KOPT-K1 (cell line): Measurements from ENCODE around the gene SLC10A2.

Experiments used
- H3K27ac ChIP-seq: fragments of 200-600 bp; sonication (generic); 2 replicates; pipeline ENCODE4 v1.5.1; 2016; ENCODE audit warnings: antibody characterized with exemption, mild to moderate bottlenecking, low read depth, low read length; ENCODE audit not compliant: poor library complexity, severe bottlenecking
- H3K36me3 ChIP-seq: fragments of 200-600 bp; sonication (generic); 2 replicates; pipeline ENCODE4 v1.5.1; 2017; ENCODE audit warnings: antibody characterized with exemption, mild to moderate bottlenecking, low read length, moderate library complexity; ENCODE audit not compliant: insufficient read depth
- H3K9me3 ChIP-seq: fragments of 200-600 bp; sonication (generic); 2 replicates; pipeline ENCODE4 v1.5.1; 2017; ENCODE audit warnings: antibody characterized with exemption, low read length, mild to moderate bottlenecking; ENCODE audit not compliant: insufficient read depth, poor library complexity, severe bottlenecking

SLC10A2 gene

GRCh38 chr13:103022336-103022735 lies 43.9 kb downstream of the SLC10A2 start:
- H3K9me3 ChIP-seq = no peaks in the 10 kb centered on the region
- H3K36me3 ChIP-seq = no peaks in the 10 kb centered on the region
- no peak overlapping the region for H3K27ac ChIP-seq

- Histone ChIP-seq H3K36me3 (no peaks in the 10 kb centered on the region), H3K9me3 (no peaks in the 10 kb centered on the region), H3K27ac (no peak overlapping the region)
These were observed 47.7 kb downstream of the SLC10A2 start for GRCh38 chr13:103018556-103018955.

- Histone ChIP-seq H3K9me3 (no peaks in the 10 kb centered on the region), H3K27ac (no peak overlapping the region), H3K36me3 (no peaks in the 10 kb centered on the region)
These were observed 53.6 kb downstream of the SLC10A2 start for GRCh38 chr13:103012646-103013045.

- no peak overlapping the region for H3K27ac ChIP-seq
- H3K36me3 ChIP-seq = no peaks in the 10 kb centered on the region
- no peaks in the 10 kb centered on the region for H3K9me3 ChIP-seq
These were observed 57.0 kb downstream of the SLC10A2 start for GRCh38 chr13:103009051-103009840.

GRCh38 chr13:103007427-103007762 lies 58.8 kb downstream of the SLC10A2 start:
- Histone ChIP-seq H3K9me3 (no peaks in the 10 kb centered on the region), H3K27ac (no peak overlapping the region), H3K36me3 (no peaks in the 10 kb centered on the region)

- no peaks in the 10 kb centered on the region for H3K9me3 ChIP-seq
- no peak overlapping the region for H3K27ac ChIP-seq
- no peaks in the 10 kb centered on the region for H3K36me3 ChIP-seq
These were observed 59.4 kb downstream of the SLC10A2 start for GRCh38 chr13:103006641-103007426.

GRCh38 chr13:103004661-103005345 lies 61.4 kb downstream of the SLC10A2 start:
- Histone ChIP-seq H3K36me3 (no peaks in the 10 kb centered on the region), H3K27ac (no peak overlapping the region), H3K9me3 (no peaks in the 10 kb centered on the region)

GRCh38 chr13:103003631-103004030 lies 62.6 kb downstream of the SLC10A2 start:
- Histone ChIP-seq H3K9me3 (no peaks in the 10 kb centered on the region), H3K36me3 (no peaks in the 10 kb centered on the region), H3K27ac (no peak overlapping the region)

GRCh38 chr13:103002279-103002678 lies 63.9 kb downstream of the SLC10A2 start:
- Histone ChIP-seq H3K36me3 (no peaks in the 10 kb centered on the region), H3K27ac (no peak overlapping the region)

GRCh38 chr13:103000157-103000556 lies 66.1 kb downstream of the SLC10A2 start:
- Histone ChIP-seq H3K36me3 (no peaks in the 10 kb centered on the region), H3K27ac (no peak overlapping the region), H3K9me3 (peaks cover 5% of the 10 kb centered on the region)

More at GRCh38 chr13:103002279-103002678, 63.9 kb downstream of the SLC10A2 start:
- no peaks in the 10 kb centered on the region for H3K9me3 ChIP-seq

- Histone ChIP-seq H3K9me3 (peaks cover 10% of the 10 kb centered on the region), H3K27ac (no peak overlapping the region), H3K36me3 (no peaks in the 10 kb centered on the region)
These were observed 66.7 kb downstream of the SLC10A2 start for GRCh38 chr13:102999499-102999898.
